Subcutaneous adipose tissue (tissue), 4 donors: Measurements from ENCODE around the gene UNC13B. TPM values are rescaled to one million over a fixed set of nuclear protein-coding genes. Genes with fewer than 3 reads are reported as not detected.

Source experiments
- total RNA-seq, 4 donors: library from RNA; depleted of rRNA; stranded (reverse); fragments of >200 nt; gene quantifications; one replicate each; pipeline ENCODE4 v1.1.0, GENCODE V29; 2016
- TF ChIP-seq, protein P1 (sequence below): fragments of 450-650 bp; IDR thresholded peaks from one replicate; pipeline ENCODE4 v1.5.1; 2016; ENCODE audit warnings: low read depth, mild to moderate bottlenecking, control low read depth, antibody characterized with exemption, moderate library complexity

Gene UNC13B
- total RNA-seq, 4 donors from 2014 or later = 17.5 to 31.6 (median 28.9) TPM

DNA sequence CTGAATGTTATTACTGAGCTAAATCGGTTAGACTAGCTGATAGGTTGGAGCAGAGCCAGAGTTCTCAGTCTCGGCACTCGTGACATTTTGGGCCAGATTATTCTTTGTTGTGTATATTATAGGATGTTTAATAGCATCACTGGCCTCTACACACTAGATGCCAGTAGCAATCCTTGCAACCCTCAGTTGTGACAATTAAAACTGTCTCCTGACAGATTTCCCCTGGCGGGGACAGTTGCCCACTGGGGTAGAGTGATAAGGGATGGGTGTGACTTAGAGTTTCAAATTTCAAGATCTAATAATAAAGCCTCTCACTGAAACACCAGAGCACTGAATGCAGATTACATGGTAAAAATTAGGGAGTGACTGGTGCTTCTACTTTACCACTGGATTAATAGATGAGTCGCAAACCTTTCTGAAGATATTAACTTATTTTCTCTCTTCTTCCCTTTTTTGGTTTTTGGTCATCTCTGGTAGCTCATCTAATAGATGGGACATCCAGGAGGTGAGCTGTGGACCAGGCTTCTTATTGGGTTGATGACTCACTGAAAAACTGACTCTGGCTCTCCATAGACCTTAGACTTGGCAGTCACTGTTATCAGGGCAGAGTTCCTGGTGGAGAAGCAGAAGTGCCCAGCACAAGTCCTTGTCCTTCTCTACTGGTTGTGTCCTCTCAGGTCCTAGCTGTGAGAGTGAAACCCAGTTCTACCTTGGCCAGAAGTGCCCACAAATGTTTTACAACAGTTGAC lies 150.3 kb downstream of the UNC13B start:
- TF ChIP-seq, protein P1, sequence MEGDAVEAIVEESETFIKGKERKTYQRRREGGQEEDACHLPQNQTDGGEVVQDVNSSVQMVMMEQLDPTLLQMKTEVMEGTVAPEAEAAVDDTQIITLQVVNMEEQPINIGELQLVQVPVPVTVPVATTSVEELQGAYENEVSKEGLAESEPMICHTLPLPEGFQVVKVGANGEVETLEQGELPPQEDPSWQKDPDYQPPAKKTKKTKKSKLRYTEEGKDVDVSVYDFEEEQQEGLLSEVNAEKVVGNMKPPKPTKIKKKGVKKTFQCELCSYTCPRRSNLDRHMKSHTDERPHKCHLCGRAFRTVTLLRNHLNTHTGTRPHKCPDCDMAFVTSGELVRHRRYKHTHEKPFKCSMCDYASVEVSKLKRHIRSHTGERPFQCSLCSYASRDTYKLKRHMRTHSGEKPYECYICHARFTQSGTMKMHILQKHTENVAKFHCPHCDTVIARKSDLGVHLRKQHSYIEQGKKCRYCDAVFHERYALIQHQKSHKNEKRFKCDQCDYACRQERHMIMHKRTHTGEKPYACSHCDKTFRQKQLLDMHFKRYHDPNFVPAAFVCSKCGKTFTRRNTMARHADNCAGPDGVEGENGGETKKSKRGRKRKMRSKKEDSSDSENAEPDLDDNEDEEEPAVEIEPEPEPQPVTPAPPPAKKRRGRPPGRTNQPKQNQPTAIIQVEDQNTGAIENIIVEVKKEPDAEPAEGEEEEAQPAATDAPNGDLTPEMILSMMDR = no peak

DNA sequence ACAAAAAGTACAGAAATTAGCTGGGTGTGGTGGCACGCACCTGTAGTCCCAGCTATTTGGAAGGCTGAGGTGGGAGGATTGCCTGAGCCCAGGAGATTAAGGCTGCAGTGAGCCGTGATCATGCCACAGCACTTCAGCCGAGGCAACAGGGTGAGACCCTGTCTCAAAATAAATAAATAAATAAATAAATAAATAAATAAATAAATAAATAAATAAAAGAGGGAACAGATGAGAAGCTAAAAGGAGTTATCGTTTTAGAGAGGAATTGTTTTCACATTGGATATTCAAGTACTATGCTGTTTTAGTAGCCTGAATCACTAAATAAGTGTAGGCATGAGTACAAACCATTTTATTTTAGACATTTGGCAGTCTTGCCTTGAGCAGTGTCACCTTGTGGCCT lies 151.7 kb downstream of the UNC13B start:
- TF ChIP-seq, protein P1 = no peak

DNA sequence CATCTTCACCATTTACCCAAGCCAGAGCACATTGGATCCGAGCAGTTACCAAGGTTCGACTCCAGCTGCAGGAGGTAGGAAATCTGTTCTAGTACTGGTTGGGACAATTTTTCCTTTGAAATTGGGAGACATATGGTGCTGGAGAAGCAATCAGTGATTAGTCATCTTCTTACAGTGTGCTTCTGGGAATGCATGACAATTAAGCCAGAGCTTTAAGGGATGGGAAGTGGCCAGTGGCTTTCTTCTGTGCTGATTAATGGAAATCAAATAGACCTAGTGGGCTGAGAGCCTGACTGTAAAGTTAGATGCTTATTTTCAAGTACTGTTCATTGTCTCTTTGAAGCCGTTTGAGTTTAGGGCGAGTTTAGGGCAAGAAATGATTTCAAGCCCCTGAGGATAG lies 152.1 kb downstream of the UNC13B start:
- TF ChIP-seq, protein P1 = no peak

DNA sequence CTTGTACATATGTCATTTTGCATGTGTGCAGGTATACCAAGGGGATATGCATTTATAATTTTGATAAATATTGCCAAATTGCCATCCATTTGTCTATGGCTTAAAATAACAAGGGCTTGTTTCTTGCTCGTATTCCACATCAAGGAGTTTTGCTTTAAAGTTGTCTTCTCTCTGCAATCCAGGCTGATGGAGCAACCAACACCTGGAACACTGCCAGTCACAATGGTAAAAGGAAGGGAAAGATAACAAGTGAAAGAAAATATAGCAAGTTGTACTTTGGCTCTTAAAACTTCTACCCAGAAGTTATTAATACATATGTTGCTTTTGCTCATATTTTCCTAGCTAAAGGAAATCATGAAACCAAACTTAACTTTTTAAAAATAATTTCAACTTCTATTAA lies 156.9 kb downstream of the UNC13B start:
- TF ChIP-seq, protein P1 = no peak

DNA sequence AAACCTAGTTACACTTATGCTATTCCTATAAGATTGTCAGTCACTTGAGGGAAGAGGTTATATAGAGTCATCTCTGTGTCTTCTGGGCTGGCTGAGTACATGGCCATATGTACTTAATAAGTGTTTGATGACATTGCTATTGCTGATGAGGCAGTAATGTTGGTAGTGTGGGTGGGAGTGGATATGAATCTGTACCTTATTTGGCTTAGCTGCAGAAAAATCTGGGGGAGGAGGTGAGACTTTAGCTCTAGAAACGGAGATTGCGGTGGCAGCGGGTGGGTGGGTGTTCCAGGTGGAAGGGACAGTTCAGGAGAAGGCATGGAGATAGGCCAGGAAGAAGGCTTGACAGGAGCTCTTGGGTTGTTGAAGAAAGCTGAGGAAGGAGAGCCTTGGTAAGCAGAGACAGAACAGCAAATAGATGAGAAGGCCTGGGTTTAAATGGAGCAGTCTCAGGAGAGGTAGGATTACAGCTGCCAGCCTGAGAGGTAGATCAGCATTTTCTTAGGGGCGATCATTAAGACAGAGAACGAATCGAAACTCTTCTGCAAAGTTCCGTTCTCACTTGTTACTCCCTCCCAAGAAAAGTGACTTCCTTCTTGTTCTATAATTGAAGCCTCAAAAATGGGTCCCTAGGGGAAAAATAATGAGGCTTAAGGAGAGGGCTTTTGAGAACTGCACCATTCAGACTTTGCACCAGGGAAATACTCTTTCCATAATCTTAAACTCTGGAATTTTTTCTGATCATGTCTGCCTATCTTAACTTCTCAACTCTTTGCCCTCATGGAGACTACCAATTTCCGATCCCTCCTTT lies 160.5 kb downstream of the UNC13B start:
- TF ChIP-seq, protein P1 = no peak

DNA sequence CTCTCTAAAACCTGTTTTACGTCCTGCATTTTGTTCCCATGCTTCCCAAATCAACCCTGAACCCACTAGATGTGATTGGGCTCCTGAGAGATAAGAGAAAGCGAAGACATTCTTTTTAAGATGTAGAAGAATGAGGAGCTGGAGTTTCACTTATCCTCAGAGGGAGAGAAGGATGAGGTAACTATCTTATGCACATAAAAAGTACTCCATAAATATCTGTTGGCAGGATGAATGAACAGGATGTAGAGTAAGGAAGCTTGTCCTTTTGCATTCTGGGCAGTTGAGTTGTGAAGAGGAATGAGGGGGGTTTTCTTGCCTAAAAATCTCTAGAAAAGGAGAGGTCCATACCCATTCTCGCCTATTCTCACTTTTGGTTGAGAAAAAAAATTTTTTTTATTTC lies 163.2 kb downstream of the UNC13B start:
- TF ChIP-seq, protein P1 = no peak

DNA sequence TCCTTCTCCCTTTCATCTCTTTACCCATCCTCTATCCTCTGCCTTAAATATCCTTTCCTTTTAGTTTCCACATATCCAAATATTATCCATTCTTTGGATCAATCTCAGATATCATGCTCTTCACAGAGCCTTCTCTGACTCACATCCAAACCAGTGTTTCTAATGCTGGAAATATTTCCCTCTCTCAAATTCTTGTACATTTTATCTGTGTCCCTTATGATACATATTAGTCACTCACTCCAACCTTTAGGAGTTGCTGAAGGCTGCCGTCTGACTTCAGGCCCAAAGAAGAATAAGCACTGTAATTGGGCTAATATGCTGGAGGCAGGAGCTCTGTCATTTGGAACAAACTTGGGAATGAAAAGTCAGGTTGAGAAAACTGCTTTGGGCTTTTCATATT lies 171.7 kb downstream of the UNC13B start:
- TF ChIP-seq, protein P1 = no peak
